Measurements from ENCODE around the gene ZMIZ1.

ZMIZ1 gene

GRCh38 chr10:79119306-79119705, 50.5 kb downstream of the ZMIZ1 start:
- Mint-ChIP-seq H3K36me3 (peaks cover under 1 to 4% of the 10 kb centered on the region in 2 donors), H3K4me1 (peaks cover 24 to 32% of the 10 kb centered on the region in 2 donors), H3K27me3 (peaks cover 0 to 11% of the 10 kb centered on the region in 2 donors), H3K4me3 (no peak overlapping the region), H3K27ac (no peak overlapping the region), H3K9me3 (no peaks in the 10 kb centered on the region)
- ATAC-seq (replicated peaks) (no peak), DNase-seq (no peak)

GRCh38 chr10:79123547-79123963, 54.8 kb downstream of the ZMIZ1 start:
- Mint-ChIP-seq H3K9me3 (no peaks in the 10 kb centered on the region), H3K4me1 (no peaks in the 10 kb centered on the region), H3K27me3 (no peaks in the 10 kb centered on the region), H3K4me3 (no peak overlapping the region), H3K36me3 (peaks cover 4 to 5% of the 10 kb centered on the region in 2 donors), H3K27ac (no peak overlapping the region)
- DNase-seq (no peak), ATAC-seq (replicated peaks) (no peak)

DNA sequence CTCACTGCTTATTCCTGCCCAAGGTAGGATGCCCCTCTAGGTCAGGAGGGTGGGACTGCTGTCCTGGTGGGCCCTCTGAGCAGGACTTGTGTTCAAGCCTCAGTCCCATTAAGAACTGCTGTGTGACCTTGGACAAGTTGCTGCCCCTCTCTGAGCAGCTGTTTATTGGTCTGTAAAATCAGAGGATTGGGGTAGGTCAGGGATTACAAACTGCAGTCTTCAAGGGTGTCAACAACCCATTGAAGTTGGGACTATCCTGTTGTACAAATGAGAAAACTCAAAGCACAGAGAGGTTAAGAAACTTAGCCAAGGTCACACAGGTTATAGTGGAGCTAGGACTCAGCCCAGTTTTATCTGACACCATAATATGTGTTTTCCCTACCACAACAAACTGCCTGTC, 55.3 kb downstream of the ZMIZ1 start:
- Mint-ChIP-seq H3K4me3 (no peak overlapping the region), H3K27ac (no peak overlapping the region), H3K4me1 (no peaks in the 10 kb centered on the region), H3K27me3 (no peaks in the 10 kb centered on the region), H3K36me3 (peaks cover 4 to 5% of the 10 kb centered on the region in 2 donors), H3K9me3 (no peaks in the 10 kb centered on the region)
- DNase-seq: no peak
- ATAC-seq (replicated peaks): no peak

- peaks cover 4 to 5% of the 10 kb centered on the region in 2 donors for H3K36me3 Mint-ChIP-seq
- no peak overlapping the region for H3K4me3 Mint-ChIP-seq
- no peak overlapping the region for H3K27ac Mint-ChIP-seq
- DNase-seq (no peak), ATAC-seq (replicated peaks) (no peak)
- H3K9me3 Mint-ChIP-seq: no peaks in the 10 kb centered on the region
- H3K27me3 Mint-ChIP-seq: no peaks in the 10 kb centered on the region
- H3K4me1 Mint-ChIP-seq: no peaks in the 10 kb centered on the region
Observed at GRCh38 chr10:79125092-79125491, 56.3 kb downstream of the ZMIZ1 start.

DNA sequence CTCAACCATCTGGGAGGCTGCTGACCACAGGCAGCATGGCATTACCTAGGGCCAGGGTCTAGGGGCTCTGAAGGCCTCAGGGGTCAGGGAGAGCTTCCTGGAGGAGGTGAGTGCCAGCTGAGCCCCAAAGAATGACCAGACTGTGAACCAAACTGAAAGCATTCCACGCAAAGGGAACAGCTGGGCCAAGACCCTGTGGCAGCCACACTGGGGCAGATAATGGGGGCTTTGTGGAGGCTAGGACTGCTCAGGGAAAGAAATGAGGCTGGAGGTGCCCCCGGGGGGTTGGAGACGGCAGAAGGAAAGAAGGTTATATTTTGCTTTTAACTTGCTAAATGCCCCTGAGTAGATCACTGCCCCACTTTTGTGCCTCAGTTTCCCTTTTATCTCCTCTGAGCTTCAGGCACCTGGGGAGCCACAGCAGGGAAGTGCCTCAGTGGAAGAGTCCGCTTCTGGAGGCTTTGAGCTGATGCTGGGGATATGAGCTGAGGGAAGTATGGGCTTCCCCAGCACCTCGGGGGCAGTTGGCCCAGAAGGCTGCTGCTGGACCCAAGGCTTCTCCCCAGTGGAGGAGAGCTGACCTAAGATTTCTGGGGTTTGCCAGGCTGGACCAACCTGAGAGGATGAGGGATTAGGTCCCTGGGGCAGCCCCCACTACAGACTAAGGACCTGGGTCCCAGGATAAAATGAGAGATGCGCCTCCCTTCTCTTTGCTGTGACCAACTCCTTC, 57.8 kb downstream of the ZMIZ1 start:
- Mint-ChIP-seq H3K27me3 (no peaks in the 10 kb centered on the region), H3K27ac (no peak overlapping the region), H3K4me1 (peaks cover 0 to under 1% of the 10 kb centered on the region in 2 donors)

DNA sequence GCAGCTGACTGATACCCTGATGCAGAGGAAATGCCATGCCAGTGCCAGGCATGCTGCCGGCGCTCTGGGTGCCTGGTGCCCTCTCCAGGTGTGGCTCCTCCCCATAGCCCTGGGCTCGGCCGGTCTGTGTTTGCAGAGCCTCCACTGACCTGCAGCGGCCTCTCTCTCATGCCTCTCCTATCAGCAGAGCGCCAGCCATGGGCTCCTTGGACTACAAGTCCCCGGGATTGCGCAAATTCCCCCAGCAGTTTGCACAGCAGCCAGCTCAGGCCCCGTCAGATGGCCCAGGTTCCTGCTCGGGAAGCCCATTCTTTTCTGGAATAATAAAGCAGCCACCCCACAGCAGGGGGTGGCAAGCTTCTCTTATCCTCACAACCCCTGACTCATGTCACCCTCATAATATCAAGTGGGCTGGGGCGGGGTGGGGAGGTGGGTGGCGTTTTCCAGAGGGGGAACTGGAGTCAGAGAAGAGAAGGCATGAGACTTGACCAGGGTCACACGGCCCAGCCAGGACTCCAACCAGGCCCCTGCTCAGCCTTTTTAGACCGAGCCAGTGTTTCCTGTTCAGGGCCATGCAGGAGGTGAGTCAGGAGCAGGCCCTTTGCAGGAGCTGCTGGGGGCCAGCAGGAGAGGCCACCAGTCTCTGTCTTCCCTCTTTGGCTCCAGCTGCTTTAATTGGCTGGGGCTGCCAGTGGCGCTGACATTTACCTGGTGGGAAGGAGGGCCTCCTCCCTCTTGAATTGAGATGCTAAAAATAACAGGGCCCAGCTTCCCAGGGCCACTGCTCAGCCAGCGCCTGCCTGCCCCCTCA, 58.6 kb downstream of the ZMIZ1 start:
- peaks cover 2 to 5% of the 10 kb centered on the region in 2 donors for H3K36me3 Mint-ChIP-seq
- no peak overlapping the region for H3K27ac Mint-ChIP-seq
- H3K9me3 Mint-ChIP-seq: no peaks in the 10 kb centered on the region
- peaks cover 2 to 9% of the 10 kb centered on the region in 2 donors for H3K4me1 Mint-ChIP-seq
- no peak for DNase-seq
- ATAC-seq (replicated peaks): no peak
- H3K4me3 Mint-ChIP-seq: no peak overlapping the region
- no peaks in the 10 kb centered on the region for H3K27me3 Mint-ChIP-seq

More for the DNA sequence above, 57.8 kb downstream of the ZMIZ1 start:
- no peak for DNase-seq
- Mint-ChIP-seq H3K9me3 (no peaks in the 10 kb centered on the region), H3K4me3 (no peak overlapping the region), H3K36me3 (peaks cover 2 to 5% of the 10 kb centered on the region in 2 donors)
- no peak for ATAC-seq (replicated peaks)

DNA sequence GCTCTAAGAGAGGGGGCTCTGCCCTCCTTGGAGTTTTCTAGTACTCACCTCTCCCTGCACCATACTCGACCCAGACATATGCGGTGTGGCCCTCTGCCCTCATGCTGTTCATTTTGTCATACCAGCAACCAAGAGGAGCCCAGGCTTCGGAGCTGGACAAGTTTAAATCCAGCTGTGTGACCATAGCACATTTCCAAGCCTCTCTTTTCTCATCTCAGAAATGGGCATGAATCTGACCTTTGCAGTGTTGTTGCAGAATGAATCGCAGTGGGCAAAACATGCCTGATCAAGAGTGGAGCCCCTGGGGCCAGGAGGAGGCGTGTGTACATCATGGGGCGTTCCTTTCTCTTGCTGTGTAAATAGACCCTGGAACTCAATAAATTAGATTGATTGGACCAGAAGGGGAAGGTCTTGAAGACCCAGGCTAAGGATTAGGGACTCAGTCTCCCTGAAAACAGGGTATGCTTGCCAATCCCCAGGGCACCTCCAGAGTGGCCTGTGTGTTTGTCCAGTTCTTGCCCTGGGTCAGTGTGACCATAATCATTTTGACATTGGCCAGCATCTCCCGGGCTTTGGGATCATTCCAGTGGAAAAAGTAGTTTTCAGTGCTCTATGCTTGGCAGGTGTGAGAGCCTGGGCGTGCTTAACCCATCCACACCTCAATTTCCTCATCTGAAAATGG, 59.6 kb downstream of the ZMIZ1 start:
- peaks cover 12 to 20% of the 10 kb centered on the region in 2 donors for H3K4me1 Mint-ChIP-seq
- H3K36me3 Mint-ChIP-seq: peaks cover 2 to 5% of the 10 kb centered on the region in 2 donors
- no peaks in the 10 kb centered on the region for H3K9me3 Mint-ChIP-seq
- H3K27me3 Mint-ChIP-seq: no peaks in the 10 kb centered on the region
- H3K4me3 Mint-ChIP-seq: no peak overlapping the region
- ATAC-seq (replicated peaks) (no peak), DNase-seq (no peak)
- peak overlapping the region; percentile 17 for H3K27ac Mint-ChIP-seq

DNA sequence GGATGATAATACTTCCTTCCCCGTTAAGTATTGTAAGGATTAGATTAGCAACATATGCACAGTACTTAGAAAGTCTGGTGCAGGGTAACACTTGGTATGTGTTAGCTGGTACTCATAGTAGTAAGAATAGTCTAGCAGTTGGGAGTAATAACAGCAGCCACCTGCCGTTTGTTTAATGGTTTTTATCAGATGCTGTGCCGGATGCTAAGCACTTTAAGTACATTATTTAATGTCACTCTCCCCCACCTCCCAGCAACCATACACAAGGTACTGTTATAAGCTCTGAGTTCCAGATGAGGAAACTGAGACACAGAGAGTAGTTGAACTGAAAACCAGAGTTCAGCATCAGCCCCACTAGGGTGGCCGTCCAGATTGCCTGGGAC, 60.1 kb downstream of the ZMIZ1 start:
- H3K27ac Mint-ChIP-seq: no peak overlapping the region
- H3K36me3 Mint-ChIP-seq: peaks cover 2 to 5% of the 10 kb centered on the region in 2 donors
- no peak for DNase-seq
- no peak overlapping the region for H3K4me3 Mint-ChIP-seq
- H3K27me3 Mint-ChIP-seq: no peaks in the 10 kb centered on the region
- peaks cover 12 to 20% of the 10 kb centered on the region in 2 donors for H3K4me1 Mint-ChIP-seq
- ATAC-seq (replicated peaks): no peak
- no peaks in the 10 kb centered on the region for H3K9me3 Mint-ChIP-seq

DNA sequence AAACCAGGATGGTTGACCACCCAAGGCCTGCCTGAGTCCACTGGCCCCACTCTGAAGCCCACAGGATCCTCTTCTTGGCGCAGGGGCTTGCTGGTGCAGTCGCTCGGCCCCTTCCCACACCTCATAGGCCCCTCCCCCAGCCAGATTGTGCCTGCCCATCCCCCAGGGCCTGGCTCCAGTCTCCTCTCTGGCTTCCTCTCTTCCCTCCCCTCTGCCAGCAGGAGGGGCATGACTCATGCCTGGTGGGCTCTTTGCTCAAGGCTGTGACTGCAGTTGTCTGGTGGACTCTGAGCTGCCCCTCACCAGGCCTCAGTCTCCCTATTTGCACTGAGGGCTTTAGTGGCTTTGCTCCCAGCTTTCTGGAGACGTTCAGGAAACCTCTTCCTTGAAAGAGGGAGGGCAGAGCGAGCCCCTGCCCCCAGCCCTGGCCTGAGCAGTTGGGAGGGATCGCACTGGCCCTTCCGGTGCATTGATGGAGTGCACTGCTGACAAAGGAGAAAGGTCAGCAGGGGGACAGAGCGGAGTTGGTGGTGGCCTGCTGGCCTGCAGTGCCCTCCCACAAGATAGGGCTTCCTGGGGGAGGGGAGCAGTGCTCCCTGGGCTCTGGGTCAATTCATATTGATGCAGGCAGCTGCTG, 60.7 kb downstream of the ZMIZ1 start:
- H3K4me3 Mint-ChIP-seq: no peak overlapping the region
- no peaks in the 10 kb centered on the region for H3K27me3 Mint-ChIP-seq
- H3K27ac Mint-ChIP-seq: no peak overlapping the region
- no peaks in the 10 kb centered on the region for H3K9me3 Mint-ChIP-seq
- H3K36me3 Mint-ChIP-seq: peaks cover 2 to 3% of the 10 kb centered on the region in 2 donors
- ATAC-seq (replicated peaks) (no peak), DNase-seq (no peak)
- H3K4me1 Mint-ChIP-seq: peaks cover 12 to 20% of the 10 kb centered on the region in 2 donors

DNA sequence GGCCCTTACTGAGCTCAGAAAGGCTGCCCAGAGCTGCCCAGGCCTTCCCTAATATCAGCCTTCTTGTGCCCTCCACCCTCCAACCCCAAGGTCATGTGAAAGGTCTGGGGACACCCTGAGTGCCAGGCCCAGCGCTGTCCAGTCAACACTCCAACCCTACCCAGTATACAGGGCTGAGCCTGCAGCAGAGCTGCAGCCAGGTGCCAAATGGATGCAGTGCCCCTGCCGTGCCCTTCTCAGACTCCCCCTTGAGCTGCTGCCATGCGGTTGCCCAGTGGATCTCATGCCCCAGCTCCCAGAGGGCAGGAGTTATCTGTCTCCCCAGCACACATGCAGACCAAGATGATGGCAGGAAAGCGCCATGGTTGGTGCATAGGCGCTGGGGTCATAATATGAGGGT, 61.5 kb downstream of the ZMIZ1 start:
- H3K27ac Mint-ChIP-seq: no peak overlapping the region
- no peak overlapping the region for H3K4me3 Mint-ChIP-seq
- no peaks in the 10 kb centered on the region for H3K9me3 Mint-ChIP-seq
- ATAC-seq (replicated peaks) (no peak), DNase-seq (no peak)
- H3K36me3 Mint-ChIP-seq: peaks cover 0 to 2% of the 10 kb centered on the region in 2 donors
- H3K4me1 Mint-ChIP-seq: peaks cover 12 to 20% of the 10 kb centered on the region in 2 donors
- no peaks in the 10 kb centered on the region for H3K27me3 Mint-ChIP-seq

- Mint-ChIP-seq H3K9me3 (no peaks in the 10 kb centered on the region), H3K4me3 (no peak overlapping the region)
Observed at GRCh38 chr10:79130846-79131245, 62.1 kb downstream of the ZMIZ1 start.

DNA sequence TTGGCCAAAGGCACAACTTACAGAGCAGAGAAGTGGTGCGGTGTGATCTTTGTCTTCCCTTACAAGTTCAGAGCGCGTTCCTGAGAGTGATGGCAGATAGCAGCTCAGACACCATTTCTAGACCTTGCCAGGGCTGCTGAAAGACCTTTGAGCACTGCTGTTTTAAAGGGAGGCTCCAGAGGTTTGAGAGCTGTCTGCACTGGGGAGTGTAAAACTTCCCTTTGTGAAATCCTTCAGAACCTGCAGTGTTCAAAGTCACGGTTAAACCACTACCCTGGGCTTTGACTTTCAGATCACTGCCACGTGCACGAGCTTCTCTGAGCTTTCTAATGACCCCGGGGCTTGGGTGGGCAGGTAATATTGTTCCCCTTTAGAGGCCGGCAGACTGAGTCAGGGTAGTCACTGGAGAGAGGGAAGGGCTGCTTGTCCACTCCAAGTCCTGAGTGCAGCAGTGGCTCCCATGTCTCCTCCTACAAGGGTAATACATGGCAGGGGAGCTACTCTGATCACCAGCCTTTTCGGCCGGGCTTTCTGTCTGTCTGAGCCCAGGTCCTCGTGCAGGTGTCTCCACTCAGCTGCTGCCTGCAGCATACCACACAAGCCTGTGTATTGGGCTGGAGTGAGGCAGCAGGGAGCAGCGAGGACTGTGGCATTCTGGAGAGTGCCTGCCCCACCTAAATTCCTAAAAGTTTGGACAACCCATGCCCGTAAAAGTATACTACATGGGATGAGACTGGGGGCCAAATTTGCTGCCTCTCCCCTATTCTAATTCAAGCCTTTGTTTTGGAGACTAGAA, 63.3 kb downstream of the ZMIZ1 start:
- no peak overlapping the region for H3K27ac Mint-ChIP-seq
- H3K27me3 Mint-ChIP-seq: no peaks in the 10 kb centered on the region
- no peak for DNase-seq
- peaks cover 0 to under 1% of the 10 kb centered on the region in 2 donors for H3K36me3 Mint-ChIP-seq
- peaks cover 23 to 34% of the 10 kb centered on the region in 2 donors for H3K4me1 Mint-ChIP-seq
- no peak overlapping the region for H3K4me3 Mint-ChIP-seq
- ATAC-seq (replicated peaks): no peak
- H3K9me3 Mint-ChIP-seq: no peaks in the 10 kb centered on the region

More at GRCh38 chr10:79130846-79131245, 62.1 kb downstream of the ZMIZ1 start:
- peaks cover 14 to 22% of the 10 kb centered on the region in 2 donors for H3K4me1 Mint-ChIP-seq
- no peaks in the 10 kb centered on the region for H3K27me3 Mint-ChIP-seq
- no peak for DNase-seq
- no peak for ATAC-seq (replicated peaks)
- H3K36me3 Mint-ChIP-seq: peaks cover 0 to 2% of the 10 kb centered on the region in 2 donors
- no peak overlapping the region for H3K27ac Mint-ChIP-seq

GRCh38 chr10:79132681-79133381, 64.1 kb downstream of the ZMIZ1 start:
- Mint-ChIP-seq H3K27me3 (no peaks in the 10 kb centered on the region), H3K27ac (peak overlapping the region; percentile 76), H3K4me3 (no peak overlapping the region), H3K36me3 (no peaks in the 10 kb centered on the region), H3K9me3 (no peaks in the 10 kb centered on the region), H3K4me1 (peaks cover 27 to 42% of the 10 kb centered on the region in 2 donors)
- ATAC-seq (replicated peaks) (no peak), DNase-seq (no peak)

All from stimulated activated naive B cell treated with anti-CD40 and anti-IgM and Interleukin-4, amounts not matched to agents 10 μg/mL and 1 μg/mL and 100 μg/mL, for 72 hours (primary cell).